Measurements from ENCODE around the gene BMF.
"Not testable (repeated sequence)": the region's sequence is repeated elsewhere in the genome, so short reads cannot be mapped to it uniquely, and the experiment has no call there.

The BMF gene

GRCh38 chr15:40080847-40081246 is 27.8 kb downstream of the BMF start:
- H3K27ac ChIP-seq: peak overlapping the region in 9 of 11 experiments; percentile 60 to 97 (median 76); a peak in 18 of 22 replicates
- no peaks in the 10 kb centered on the region for H3K36me3 ChIP-seq
- H3K4me2 ChIP-seq: peak overlapping the region; percentile 78 to 98 (median 88)
- no peaks in the 10 kb centered on the region for H3K27me3 ChIP-seq
- no peaks in the 10 kb centered on the region; a peak in 1 of 22 replicates for H3K9me3 ChIP-seq (replicated peaks in 1 of 11)
- peak overlapping the region in 7 of 10 experiments; percentile 14 to 56 (median 42); a peak in 12 of 20 replicates for H3K4me3 ChIP-seq
- H4K20me1 ChIP-seq: no peaks in the 10 kb centered on the region
- H3K9ac ChIP-seq: peak overlapping the region in 8 of 11 experiments; percentile 44 to 91 (median 68); a peak in 14 of 22 replicates
- no peak for TF ChIP-seq Cebpa-rat (IDR thresholded peaks at IDR 0.05)
- peaks cover 41 to 68% (median 56%) of the 10 kb centered on the region in 10 experiments for H3K4me1 ChIP-seq

GRCh38 chr15:40080104-40080503 is 28.6 kb downstream of the BMF start:
- Histone ChIP-seq H3K4me2 (peak overlapping the region in 10 of 11 experiments; percentile 78 to 98 (median 89); a peak in 19 of 22 replicates), H3K9me3 (replicated peaks in 1 of 11) (no peaks in the 10 kb centered on the region; a peak in 1 of 22 replicates), H3K27ac (peak overlapping the region in 1 of 11 experiments; percentile 97; a peak in 1 of 22 replicates), H3K4me1 (peaks cover 41 to 69% (median 58%) of the 10 kb centered on the region in 10 experiments), H4K20me1 (no peaks in the 10 kb centered on the region), H3K36me3 (no peaks in the 10 kb centered on the region), H3K4me3 (peak overlapping the region in 1 of 10 experiments; percentile 48; a peak in 1 of 20 replicates), H3K27me3 (no peaks in the 10 kb centered on the region), H3K9ac (peak overlapping the region in 1 of 11 experiments; percentile 91; a peak in 1 of 22 replicates)
- no peak for TF ChIP-seq Cebpa-rat (IDR thresholded peaks at IDR 0.05)

GRCh38 chr15:40079456-40079855 is 29.2 kb downstream of the BMF start:
- Histone ChIP-seq H3K4me1 (peaks cover 40 to 68% (median 55%) of the 10 kb centered on the region in 10 experiments), H3K9me3 (replicated peaks in 1 of 11) (peaks cover 0 to 3% (median 0%) of the 10 kb centered on the region in 11 experiments; a peak in 1 of 22 replicates), H4K20me1 (no peaks in the 10 kb centered on the region), H3K27ac (no peak overlapping the region), H3K9ac (no peak overlapping the region), H3K36me3 (no peaks in the 10 kb centered on the region), H3K4me2 (peak overlapping the region in 1 of 11 experiments; percentile 98; a peak in 1 of 22 replicates), H3K27me3 (no peaks in the 10 kb centered on the region), H3K4me3 (no peak overlapping the region)
- TF ChIP-seq Cebpa-rat (IDR thresholded peaks at IDR 0.05): no peak

- no peak for TF ChIP-seq Cebpa-rat (IDR thresholded peaks at IDR 0.05)
- H4K20me1 ChIP-seq: no peaks in the 10 kb centered on the region
- no peak overlapping the region for H3K4me3 ChIP-seq
- H3K27ac ChIP-seq: peak overlapping the region in 10 of 11 experiments; percentile 3 to 57 (median 26); a peak in 12 of 22 replicates
- H3K27me3 ChIP-seq: peaks cover 0 to 7% (median 0%) of the 10 kb centered on the region in 11 experiments; a peak in 1 of 22 replicates
- H3K9ac ChIP-seq: no peak overlapping the region
- peaks cover 35 to 56% (median 48%) of the 10 kb centered on the region in 10 experiments for H3K4me1 ChIP-seq
- peaks cover 0 to 15% (median 0%) of the 10 kb centered on the region in 11 experiments; a peak in 2 of 22 replicates for H3K9me3 ChIP-seq (replicated peaks in 1 of 11)
- peak overlapping the region in 9 of 11 experiments; percentile 15 to 74 (median 64); a peak in 15 of 22 replicates for H3K4me2 ChIP-seq
- no peaks in the 10 kb centered on the region for H3K36me3 ChIP-seq
Observed at GRCh38 chr15:40075298-40076044, 33.2 kb downstream of the BMF start.

DNA sequence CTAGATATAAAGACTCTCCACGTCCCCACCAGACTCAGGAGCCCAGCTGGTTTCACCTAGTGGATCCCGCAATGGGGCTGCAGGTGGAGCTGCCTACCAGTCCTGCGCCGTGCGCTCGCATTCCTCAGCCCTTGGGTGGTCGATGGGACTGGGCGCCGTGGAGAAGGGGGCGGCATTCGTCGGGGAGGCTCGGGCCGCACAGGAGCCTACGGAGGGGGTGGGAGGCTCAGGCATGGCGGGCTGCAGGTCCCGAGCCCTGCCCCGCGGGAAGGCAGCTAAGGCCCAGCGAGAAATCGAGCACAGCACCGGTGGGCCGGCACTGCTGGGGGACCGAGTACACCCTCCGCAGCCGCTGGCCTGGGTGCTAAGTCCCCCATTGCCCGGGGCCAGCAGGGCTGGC is 34.0 kb downstream of the BMF start:
- peaks cover 0 to 15% (median 0%) of the 10 kb centered on the region in 11 experiments; a peak in 2 of 22 replicates for H3K9me3 ChIP-seq (replicated peaks in 1 of 11)
- H3K4me3 ChIP-seq, H3K27me3 ChIP-seq, H3K9ac ChIP-seq, H4K20me1 ChIP-seq, H3K36me3 ChIP-seq: not testable (repeated sequence)
- H3K4me2 ChIP-seq: peak overlapping the region in 5 of 11 experiments; percentile 64 to 74 (median 72); a peak in 8 of 22 replicates
- H3K27ac ChIP-seq: peak overlapping the region in 3 of 11 experiments; percentile 17 to 57 (median 34); a peak in 1 of 22 replicates
- peaks cover 40 to 58% (median 52%) of the 10 kb centered on the region in 10 experiments for H3K4me1 ChIP-seq

GRCh38 chr15:40073716-40074490 is 34.8 kb downstream of the BMF start:
- Histone ChIP-seq H3K4me1 (peaks cover 47 to 66% (median 58%) of the 10 kb centered on the region in 10 experiments), H3K9me3 (replicated peaks in 1 of 11) (peaks cover 0 to 15% (median 0%) of the 10 kb centered on the region in 11 experiments; a peak in 2 of 22 replicates), H3K4me2 (peak overlapping the region in 9 of 11 experiments; percentile 75 to 92 (median 82); a peak in 18 of 22 replicates)
- H3K4me3 ChIP-seq, H3K27ac ChIP-seq, H3K9ac ChIP-seq, H3K27me3 ChIP-seq, H4K20me1 ChIP-seq, H3K36me3 ChIP-seq: not testable (repeated sequence)
- TF ChIP-seq Cebpa-rat (IDR thresholded peaks at IDR 0.05): peak in 2 of 11 experiments; percentile 54; a peak in 1 of 22 replicates

GRCh38 chr15:40072216-40072990 is 36.3 kb downstream of the BMF start:
- H3K4me1 ChIP-seq: peaks cover 62 to 81% (median 72%) of the 10 kb centered on the region in 10 experiments
- no peaks in the 10 kb centered on the region for H3K36me3 ChIP-seq
- H3K27ac ChIP-seq: peak overlapping the region in 10 of 11 experiments; percentile 3 to 61 (median 35); a peak in 18 of 22 replicates
- peak overlapping the region; percentile 53 to 92 (median 81) for H3K4me2 ChIP-seq
- peak overlapping the region in 10 of 11 experiments; percentile 1 to 53 (median 29); a peak in 12 of 22 replicates for H3K9ac ChIP-seq
- H4K20me1 ChIP-seq: no peaks in the 10 kb centered on the region
- peaks cover 0 to 15% (median 0%) of the 10 kb centered on the region in 11 experiments; a peak in 2 of 22 replicates for H3K9me3 ChIP-seq (replicated peaks in 1 of 11)
- H3K4me3 ChIP-seq: peak overlapping the region in 1 of 10 experiments; percentile 15; a peak in 2 of 20 replicates
- TF ChIP-seq Cebpa-rat (IDR thresholded peaks at IDR 0.05): no peak
- H3K27me3 ChIP-seq: peaks cover 0 to 7% (median 0%) of the 10 kb centered on the region in 11 experiments; a peak in 1 of 22 replicates

All from BLaER1 treated with 17β-estradiol and CSF1 and Interleukin-3, amounts not matched to agents 10 nM and 100 nM (cell line).